Measurements from ENCODE around the gene FAM107B.

DNA sequence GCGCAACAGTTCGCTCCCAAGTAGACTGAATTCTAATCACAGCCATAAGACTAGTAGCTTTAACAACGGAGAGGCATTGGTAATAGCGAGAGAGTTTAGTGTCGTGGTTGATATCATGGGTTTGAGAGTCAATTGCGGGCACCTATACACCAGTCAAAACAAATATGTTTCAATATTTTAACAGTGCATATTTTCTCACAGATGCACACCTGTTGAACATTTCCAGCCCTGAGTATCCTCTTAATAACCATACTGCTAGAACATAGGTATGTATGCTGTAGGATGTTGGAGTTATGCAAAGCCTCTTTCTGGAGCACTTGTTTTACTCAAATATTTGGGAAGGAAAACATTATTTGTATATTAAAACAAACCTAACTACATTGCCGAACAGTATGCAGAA lies 92.9 kb downstream of the FAM107B start:
- TF ChIP-seq, protein P1, sequence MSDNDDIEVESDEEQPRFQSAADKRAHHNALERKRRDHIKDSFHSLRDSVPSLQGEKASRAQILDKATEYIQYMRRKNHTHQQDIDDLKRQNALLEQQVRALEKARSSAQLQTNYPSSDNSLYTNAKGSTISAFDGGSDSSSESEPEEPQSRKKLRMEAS (IDR thresholded peaks at IDR 0.05; ENCODE audit: insufficient read depth, insufficient read length), result no peak
- TF ChIP-seq POLR2A (IDR thresholded peaks at IDR 0.05; ENCODE audit: low read depth, low read length) (no peak), MYC (IDR thresholded peaks at IDR 0.05; ENCODE audit: low read depth, low read length) (no peak), POLR2AphosphoS5 (IDR thresholded peaks at IDR 0.05; ENCODE audit: insufficient read depth, low read depth, low read length) (no peak), FOS (IDR thresholded peaks at IDR 0.05; ENCODE audit: borderline replicate concordance, insufficient read depth, low read length) (no peak), JUN (IDR thresholded peaks at IDR 0.05; ENCODE audit: borderline replicate concordance, insufficient read depth, insufficient read length, low read depth) (no peak), EZH2 (IDR thresholded peaks at IDR 0.05; ENCODE audit: borderline replicate concordance, low read depth, low read length, severe bottlenecking) (no peak)
- TF ChIP-seq, protein P2, sequence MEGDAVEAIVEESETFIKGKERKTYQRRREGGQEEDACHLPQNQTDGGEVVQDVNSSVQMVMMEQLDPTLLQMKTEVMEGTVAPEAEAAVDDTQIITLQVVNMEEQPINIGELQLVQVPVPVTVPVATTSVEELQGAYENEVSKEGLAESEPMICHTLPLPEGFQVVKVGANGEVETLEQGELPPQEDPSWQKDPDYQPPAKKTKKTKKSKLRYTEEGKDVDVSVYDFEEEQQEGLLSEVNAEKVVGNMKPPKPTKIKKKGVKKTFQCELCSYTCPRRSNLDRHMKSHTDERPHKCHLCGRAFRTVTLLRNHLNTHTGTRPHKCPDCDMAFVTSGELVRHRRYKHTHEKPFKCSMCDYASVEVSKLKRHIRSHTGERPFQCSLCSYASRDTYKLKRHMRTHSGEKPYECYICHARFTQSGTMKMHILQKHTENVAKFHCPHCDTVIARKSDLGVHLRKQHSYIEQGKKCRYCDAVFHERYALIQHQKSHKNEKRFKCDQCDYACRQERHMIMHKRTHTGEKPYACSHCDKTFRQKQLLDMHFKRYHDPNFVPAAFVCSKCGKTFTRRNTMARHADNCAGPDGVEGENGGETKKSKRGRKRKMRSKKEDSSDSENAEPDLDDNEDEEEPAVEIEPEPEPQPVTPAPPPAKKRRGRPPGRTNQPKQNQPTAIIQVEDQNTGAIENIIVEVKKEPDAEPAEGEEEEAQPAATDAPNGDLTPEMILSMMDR (IDR thresholded peaks at IDR 0.05; ENCODE audit: extremely low read depth in 1 of 2, insufficient read depth in 1 of 2, low read depth in 1 of 2, low read length in 2 of 2), result no peak

Measured in endothelial cell of umbilical vein (primary cell).